ENCODE measurements around the gene MAP3K12. TPM values are rescaled to one million over a fixed set of nuclear protein-coding genes. Genes with fewer than 3 reads are reported as not detected.
A peak's percentile ranks its signal among the peaks of the same experiment; 100 is the strongest.

Gene MAP3K12
- total RNA-seq, 2 donors from 2014 or later = 5.5 to 8.1 TPM

GRCh38 chr12:53497461-53497860 is 1.8 kb downstream of the MAP3K12 start:
- no peaks in the 10 kb centered on the region for H3K9me3 ChIP-seq (ENCODE audit: control insufficient read depth, low read length)
- WGBS, 2 experiments (ENCODE audit: insufficient coverage in 1 of 2, insufficient read length in 1 of 2) = 93 to 96% methylated on average over 2 to 3 of the region's 3 CpGs
- H3K27ac ChIP-seq (ENCODE audit: low read depth, low read length) = no peak overlapping the region
- H3K4me1 ChIP-seq (ENCODE audit: control insufficient read depth, insufficient read depth, low read length) = peaks cover 23% of the 10 kb centered on the region
- peaks cover 2% of the 10 kb centered on the region for H3K27me3 Mint-ChIP-seq (ENCODE audit: insufficient read depth)
- H3K4me3 ChIP-seq (ENCODE audit: low read length) = no peak overlapping the region
- peak; percentile 43 for DNase-seq
- H3K36me3 ChIP-seq (ENCODE audit: control insufficient read depth, insufficient read depth, low read length) = no peaks in the 10 kb centered on the region
- no peaks in the 10 kb centered on the region for H3K27me3 ChIP-seq (ENCODE audit: control insufficient read depth, insufficient read depth, low read length, poor library complexity, severe bottlenecking)
- H3K4me1 Mint-ChIP-seq = peaks cover 44% of the 10 kb centered on the region
- H3K9ac ChIP-seq (ENCODE audit: extremely low read depth, low read length, poor library complexity, severe bottlenecking) = no peak overlapping the region
- TF ChIP-seq CTCF (conservative IDR thresholded peaks at IDR 0.05) = no peak
- H3K27ac Mint-ChIP-seq = no peak overlapping the region
- no peaks in the 10 kb centered on the region for H3K36me3 Mint-ChIP-seq (ENCODE audit: low read depth)
- no peaks in the 10 kb centered on the region for H3K9me3 Mint-ChIP-seq
- H3K4me3 Mint-ChIP-seq = no peak overlapping the region

- DNase-seq = no peak
- H3K27me3 ChIP-seq (ENCODE audit: control insufficient read depth, insufficient read depth, low read length, poor library complexity, severe bottlenecking) = no peaks in the 10 kb centered on the region
- H3K4me1 Mint-ChIP-seq = peaks cover 45% of the 10 kb centered on the region
- peaks cover 2% of the 10 kb centered on the region for H3K27me3 Mint-ChIP-seq (ENCODE audit: insufficient read depth)
- H3K9ac ChIP-seq (ENCODE audit: extremely low read depth, low read length, poor library complexity, severe bottlenecking) = no peak overlapping the region
- H3K27ac Mint-ChIP-seq = no peak overlapping the region
- H3K9me3 Mint-ChIP-seq = no peaks in the 10 kb centered on the region
- no peak for TF ChIP-seq CTCF (conservative IDR thresholded peaks at IDR 0.05)
- WGBS, 2 experiments (ENCODE audit: insufficient coverage in 1 of 2, insufficient read length in 1 of 2) = 100% methylated on average over 1 of the region's 1 CpG; no CpG with 5 or more reads in 1 of the 2 experiments
- H3K4me3 Mint-ChIP-seq = peak overlapping the region; percentile 20
- H3K27ac ChIP-seq (ENCODE audit: low read depth, low read length) = no peak overlapping the region
- H3K36me3 Mint-ChIP-seq (ENCODE audit: low read depth) = no peaks in the 10 kb centered on the region
- H3K4me1 ChIP-seq (ENCODE audit: control insufficient read depth, insufficient read depth, low read length) = peaks cover 17% of the 10 kb centered on the region
- H3K4me3 ChIP-seq (ENCODE audit: low read length) = no peak overlapping the region
- H3K36me3 ChIP-seq (ENCODE audit: control insufficient read depth, insufficient read depth, low read length) = no peaks in the 10 kb centered on the region
- H3K9me3 ChIP-seq (ENCODE audit: control insufficient read depth, low read length) = no peaks in the 10 kb centered on the region
Measured at GRCh38 chr12:53496752-53497032, 2.6 kb downstream of the MAP3K12 start.

DNA sequence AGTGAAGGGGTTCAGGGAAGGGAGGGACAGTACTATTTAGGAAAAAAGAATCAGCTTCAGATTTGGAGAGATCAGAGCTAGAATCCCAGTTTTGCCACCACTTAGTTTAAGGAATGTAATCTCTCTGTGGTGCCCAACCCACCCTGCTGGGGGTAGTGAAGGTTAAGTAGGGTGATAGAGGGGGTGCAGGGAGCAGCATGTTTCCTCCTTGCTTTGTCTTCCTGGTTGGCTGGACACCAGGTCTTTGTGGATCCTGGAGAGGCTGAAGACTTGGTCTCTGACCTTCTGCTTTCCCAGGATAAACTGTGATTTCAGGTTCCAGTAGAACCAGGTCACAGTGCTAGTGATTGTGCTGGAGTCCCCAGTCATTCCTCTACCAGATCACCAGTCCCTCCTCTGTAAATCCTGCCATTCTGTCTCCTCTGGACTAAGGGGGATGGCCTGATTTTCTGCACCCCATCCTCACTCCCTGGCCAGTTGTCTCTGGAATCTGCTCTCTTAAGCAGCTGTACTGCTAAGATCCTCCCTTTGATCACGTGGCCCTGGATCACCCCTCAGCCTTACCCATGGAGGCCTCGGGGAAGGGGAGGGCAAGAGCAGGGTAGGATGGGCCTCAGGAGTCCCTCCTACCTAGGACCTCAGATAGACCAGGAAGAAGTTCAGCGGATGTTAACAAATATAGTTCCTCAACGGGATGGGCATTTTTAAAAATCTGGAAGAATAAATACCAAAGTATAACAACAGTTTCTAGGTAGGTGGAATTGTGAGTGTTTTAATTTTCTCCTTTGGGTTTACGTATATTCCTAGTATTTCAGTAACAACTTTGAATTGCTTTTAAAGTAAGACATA is 3.1 kb downstream of the MAP3K12 start:
- Histone ChIP-seq H3K9me3 (ENCODE audit: control insufficient read depth, low read length) (no peaks in the 10 kb centered on the region), H3K4me1 (ENCODE audit: control insufficient read depth, insufficient read depth, low read length) (peaks cover 16% of the 10 kb centered on the region), H3K27me3 (ENCODE audit: control insufficient read depth, insufficient read depth, low read length, poor library complexity, severe bottlenecking) (no peaks in the 10 kb centered on the region), H3K36me3 (ENCODE audit: control insufficient read depth, insufficient read depth, low read length) (no peaks in the 10 kb centered on the region), H3K9ac (ENCODE audit: extremely low read depth, low read length, poor library complexity, severe bottlenecking) (no peak overlapping the region), H3K27ac (ENCODE audit: low read depth, low read length) (no peak overlapping the region), H3K4me3 (ENCODE audit: low read length) (no peak overlapping the region)
- Mint-ChIP-seq H3K4me1 (peaks cover 45% of the 10 kb centered on the region), H3K4me3 (peak overlapping the region; percentile 20), H3K36me3 (ENCODE audit: low read depth) (no peaks in the 10 kb centered on the region), H3K27ac (peak overlapping the region; percentile 82), H3K9me3 (no peaks in the 10 kb centered on the region), H3K27me3 (ENCODE audit: insufficient read depth) (peaks cover 2% of the 10 kb centered on the region)
- 63 to 80% methylated on average over 1 to 4 of the region's 5 CpGs for WGBS, 2 experiments (ENCODE audit: insufficient coverage in 1 of 2, insufficient read length in 1 of 2)
- DNase-seq = peak; percentile 90
- TF ChIP-seq CTCF (conservative IDR thresholded peaks at IDR 0.05) = no peak
